ENCODE measurements around the gene C6orf132.
"Not testable (repeated sequence)": the region's sequence is repeated elsewhere in the genome, so short reads cannot be mapped to it uniquely, and the experiment has no call there.

The C6orf132 gene, protein sequence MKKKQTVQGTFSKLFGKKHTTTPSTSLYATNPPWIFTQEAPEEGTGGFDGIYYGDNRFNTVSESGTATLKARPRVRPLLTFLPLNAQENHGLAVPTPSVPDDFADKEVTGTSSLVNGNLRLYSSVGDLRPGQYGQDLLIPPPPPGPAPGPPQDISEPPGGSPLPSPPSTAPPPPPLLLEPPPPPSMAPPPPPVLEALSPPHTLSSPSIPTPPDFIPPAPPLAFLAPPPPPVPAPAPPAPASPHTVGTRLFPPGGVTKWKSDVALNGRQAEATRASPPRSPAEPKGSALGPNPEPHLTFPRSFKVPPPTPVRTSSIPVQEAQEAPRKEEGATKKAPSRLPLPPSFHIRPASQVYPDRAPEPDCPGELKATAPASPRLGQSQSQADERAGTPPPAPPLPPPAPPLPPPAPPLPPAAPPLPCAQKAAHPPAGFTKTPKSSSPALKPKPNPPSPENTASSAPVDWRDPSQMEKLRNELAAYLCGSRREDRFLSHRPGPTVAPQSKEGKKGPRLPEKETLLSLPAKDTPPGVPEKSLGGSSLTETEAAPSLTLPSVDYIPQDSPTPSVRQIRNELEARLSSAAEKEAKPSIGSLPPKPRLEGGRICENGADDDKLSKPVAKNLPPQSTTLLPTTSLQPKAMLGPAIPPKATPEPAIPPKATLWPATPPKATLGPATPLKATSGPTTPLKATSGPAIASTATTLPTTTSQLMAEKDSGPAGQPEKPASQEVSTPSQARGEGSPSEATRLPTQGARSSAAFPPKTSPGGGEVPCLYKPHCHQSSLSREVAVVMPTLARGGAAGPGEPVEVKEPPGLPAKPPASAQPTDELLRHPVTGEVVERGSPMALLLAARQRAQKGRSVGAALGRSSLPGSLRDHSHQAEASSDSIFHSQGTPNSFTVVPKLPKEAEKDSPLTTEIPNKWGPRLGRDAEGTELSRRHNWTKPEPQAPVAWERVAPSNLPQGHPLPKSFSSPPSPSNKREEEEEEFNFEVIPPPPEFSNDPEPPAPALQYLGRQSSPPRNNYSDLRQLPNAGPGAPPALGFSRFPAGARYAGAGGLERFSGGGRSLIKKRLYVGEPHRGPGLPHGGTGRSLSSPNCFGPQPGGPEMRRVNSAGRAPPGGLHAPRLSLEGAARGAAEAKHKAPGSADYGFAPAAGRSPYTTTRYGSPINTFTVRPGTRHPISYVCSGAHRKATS

GRCh38 chr6:42142118-42142835 is at the start of gene C6orf132:
C6orf132 (minus strand) TSS chr6:42142620; CDS start chr6:42142444, 176 bp downstream.
- no peak for DNase-seq (ENCODE audit: low read depth in 2 of 2)

- no peak for DNase-seq (ENCODE audit: low read depth in 2 of 2)
These were observed 48.2 kb upstream of the C6orf132 start for GRCh38 chr6:42190554-42191183.

DNA sequence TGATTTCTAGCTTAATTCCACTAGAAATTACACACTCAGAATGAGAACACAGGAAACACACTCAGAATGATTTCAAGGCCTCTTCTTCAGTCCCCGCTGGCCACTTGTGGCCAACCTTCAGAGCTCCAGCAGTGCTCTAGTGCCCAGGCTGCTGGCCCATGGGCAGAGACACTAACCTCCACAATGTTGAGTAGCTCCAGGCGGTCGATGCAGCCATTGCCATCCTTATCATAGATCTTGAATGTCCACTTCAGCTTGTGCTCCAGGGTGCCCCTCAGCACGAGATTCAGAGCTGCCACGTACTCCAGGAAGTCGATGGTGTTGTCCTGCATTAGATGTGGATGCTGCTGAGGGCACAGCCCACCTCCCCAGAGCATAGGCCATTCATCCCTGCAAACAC is 46.0 kb upstream of the C6orf132 start:
- no peak for DNase-seq (ENCODE audit: low read depth in 2 of 2)

- DNase-seq (ENCODE audit: low read depth in 2 of 2), result no peak
These were observed 43.2 kb upstream of the C6orf132 start for GRCh38 chr6:42185597-42185996.

GRCh38 chr6:42184475-42184874 is 42.1 kb upstream of the C6orf132 start:
- no peak for DNase-seq (ENCODE audit: low read depth in 2 of 2)

DNA sequence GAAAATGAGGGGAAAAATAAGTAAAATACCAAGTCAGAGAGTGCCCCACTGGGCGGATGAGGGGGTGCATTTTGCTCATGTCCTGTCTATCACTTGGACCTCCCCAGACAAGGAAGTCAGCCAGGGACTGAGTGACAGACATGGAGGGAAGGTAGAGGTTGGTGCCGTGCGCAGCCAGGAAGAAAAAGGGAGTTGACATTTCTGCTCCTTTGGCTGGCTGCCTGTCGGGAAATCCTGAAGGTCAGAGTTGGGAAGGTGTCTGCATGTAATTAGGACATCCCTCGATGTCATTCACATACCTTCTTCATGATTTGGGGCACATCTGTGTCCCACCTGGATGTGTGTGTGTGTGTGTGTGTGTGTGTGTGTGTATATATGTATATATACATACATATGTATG is 39.7 kb upstream of the C6orf132 start:
- no peak for DNase-seq (ENCODE audit: low read depth in 2 of 2)

DNA sequence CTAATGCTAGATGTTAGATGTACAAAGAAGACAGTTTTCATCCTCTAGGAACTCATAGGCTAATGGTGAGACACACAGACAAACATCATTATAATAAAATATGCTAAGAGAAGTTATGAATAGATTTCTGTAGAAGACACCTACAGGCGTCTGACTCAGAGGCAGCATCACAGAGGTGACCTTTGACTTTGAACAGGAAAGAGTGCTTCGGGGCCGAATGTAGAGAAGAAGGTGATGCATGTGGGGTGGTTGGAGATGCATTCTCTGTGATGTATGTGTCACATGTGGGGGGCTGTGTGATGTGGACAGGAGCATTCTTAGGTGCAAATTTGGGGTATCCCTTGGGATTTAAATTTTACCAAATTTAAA is 37.5 kb upstream of the C6orf132 start:
- peak in 1 of 2 donors; percentile 20 for DNase-seq (ENCODE audit: low read depth in 2 of 2)

DNA sequence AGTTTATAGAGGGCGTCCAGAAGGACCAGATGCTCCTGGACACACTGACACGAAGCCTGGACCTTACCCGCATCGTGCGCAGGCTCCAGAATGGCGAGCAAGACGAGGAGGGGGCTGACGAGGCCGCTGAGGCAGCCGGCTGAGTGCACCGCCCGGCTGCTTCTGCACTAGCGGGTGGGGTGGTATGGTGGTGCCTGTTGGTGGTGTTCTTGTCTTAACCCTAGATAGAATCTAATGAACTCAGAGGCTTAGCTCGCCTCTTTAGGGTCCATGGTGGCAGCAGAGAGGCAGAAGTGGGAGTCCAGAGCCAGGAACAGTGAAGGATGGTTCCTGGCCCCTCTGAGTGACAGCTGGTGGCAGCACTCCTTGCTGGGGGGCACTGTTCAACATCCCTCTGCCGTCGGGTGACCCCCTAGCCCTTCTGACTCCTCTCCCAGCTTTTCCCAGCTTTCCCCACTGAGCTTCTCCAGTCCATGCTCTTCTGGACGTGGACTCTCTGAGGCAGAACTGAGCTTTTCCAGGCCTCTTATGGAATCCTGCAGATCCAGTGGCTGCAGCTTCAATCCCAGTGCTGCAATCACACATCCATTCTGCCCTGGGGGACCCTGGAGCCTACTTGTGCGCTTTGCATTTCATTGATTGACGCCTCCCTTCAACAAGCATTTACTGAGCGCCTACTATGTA is 37.0 kb upstream of the C6orf132 start:
- DNase-seq (ENCODE audit: low read depth in 2 of 2), result no peak

DNA sequence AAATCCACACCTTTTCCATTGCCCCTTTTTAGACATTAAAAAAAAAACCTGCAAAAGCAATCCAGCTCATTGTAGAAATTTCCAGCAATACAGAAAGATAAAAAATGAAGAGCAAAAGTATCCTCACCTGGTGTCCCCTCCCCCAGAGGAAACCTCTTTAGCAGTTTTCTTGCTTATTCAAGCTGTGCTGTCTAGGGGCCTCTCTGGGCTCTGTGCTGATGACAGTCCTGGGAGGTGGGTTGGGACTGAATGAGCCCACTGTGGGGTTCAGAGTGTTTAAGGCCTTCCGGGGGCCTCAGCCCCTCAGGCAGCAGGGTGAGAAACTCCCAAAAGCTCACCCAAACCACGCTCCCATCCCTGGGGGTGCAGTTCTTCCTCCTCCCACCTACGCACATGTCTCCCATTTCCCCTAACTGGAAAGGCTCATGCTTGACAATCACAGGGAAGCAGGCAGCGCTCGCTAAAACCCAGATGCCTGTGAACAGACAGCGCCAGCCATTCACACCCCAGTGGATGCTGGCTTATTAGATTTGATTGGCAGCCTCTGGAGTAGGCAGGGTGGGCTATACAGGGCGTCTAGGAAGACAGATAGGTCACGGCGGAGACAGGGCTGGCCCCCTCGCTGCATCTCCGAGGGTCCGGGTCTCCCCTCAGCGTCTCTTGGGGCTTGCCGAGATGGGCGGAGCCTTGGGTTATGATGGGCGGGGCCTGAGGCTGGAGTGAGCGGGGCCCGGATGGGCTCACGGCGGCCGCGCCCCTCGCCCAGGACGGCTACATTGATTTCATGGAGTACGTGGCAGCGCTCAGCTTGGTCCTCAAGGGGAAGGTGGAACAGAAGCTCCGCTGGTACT is 35.3 kb upstream of the C6orf132 start:
- DNase-seq (ENCODE audit: low read depth in 2 of 2), result no peak

- DNase-seq (ENCODE audit: low read depth in 2 of 2), result no peak
These were observed 34.6 kb upstream of the C6orf132 start for GRCh38 chr6:42176981-42177380.

DNA sequence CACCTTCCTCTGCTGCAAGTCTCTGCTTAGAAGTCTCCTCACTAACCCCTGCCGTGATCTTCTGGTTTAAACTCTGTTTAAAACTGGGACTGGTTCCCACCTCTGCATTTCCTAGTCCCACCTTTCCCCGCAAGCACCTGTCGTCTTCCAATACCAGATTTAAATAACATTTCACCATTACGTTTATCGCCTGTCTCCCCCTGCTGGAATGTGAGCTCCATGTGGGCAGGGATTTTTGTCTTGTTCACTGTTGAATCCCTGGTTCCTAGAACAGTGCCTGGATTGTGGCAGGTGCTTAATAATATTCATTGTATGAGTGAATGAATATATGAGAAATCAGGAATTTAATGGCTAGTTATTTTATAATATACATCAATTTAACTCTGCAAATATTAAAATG is 33.4 kb upstream of the C6orf132 start:
- DNase-seq (ENCODE audit: low read depth in 2 of 2), result no peak

- no peak for DNase-seq (ENCODE audit: low read depth in 2 of 2)
These were observed 30.7 kb upstream of the C6orf132 start, which contains the start of gene GUCA1A for GRCh38 chr6:42173101-42173500. GUCA1A (plus strand) TSS chr6:42173364; CDS start chr6:42173614, 250 bp downstream.

- no peak for DNase-seq (ENCODE audit: low read depth in 2 of 2)
These were observed 29.6 kb upstream of the C6orf132 start for GRCh38 chr6:42171813-42172581.

DNA sequence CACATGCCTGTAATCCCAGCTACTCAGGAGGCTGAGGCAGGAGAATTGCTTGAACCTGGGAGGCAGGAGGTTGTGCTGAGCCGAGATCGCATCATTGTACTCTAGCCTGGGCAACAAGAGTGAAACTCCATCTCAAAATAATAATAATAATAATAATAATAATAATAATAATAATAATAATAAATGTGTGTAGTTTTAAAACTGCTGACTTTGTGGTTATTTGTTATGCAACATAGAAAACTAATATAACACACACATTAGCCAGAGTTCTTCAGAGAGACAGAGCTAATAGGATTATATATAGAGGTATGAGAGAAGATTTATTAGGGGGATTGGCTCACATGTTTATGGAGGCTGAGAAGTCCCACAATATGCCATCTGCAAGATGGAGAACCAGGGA is 27.4 kb upstream of the C6orf132 start:
- not testable (repeated sequence) for DNase-seq (ENCODE audit: low read depth in 2 of 2)

DNA sequence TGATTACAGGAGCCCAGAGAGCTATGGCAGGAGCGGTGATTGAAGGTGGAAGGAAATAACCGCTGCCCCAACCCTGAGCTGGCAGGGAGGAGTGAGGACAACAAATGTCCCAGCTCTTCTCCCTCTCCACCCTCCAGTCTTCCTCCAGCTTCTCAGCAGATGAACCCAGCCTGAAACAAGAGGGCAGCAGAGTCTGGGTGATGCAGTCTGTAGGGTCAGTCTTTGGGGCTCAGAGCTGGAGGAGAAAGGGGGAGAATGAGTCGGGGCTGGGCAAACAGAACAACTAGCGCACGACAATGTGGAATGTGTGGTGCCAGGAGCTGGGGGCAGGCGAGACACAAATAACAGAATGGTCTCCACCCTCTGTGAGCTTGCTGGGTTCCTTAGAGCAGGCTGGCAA is 26.2 kb upstream of the C6orf132 start:
- DNase-seq (ENCODE audit: low read depth in 2 of 2), result no peak

GRCh38 chr6:42166444-42167141 is 24.2 kb upstream of the C6orf132 start:
- peak; percentile 53 to 72 for DNase-seq (ENCODE audit: low read depth in 2 of 2)

DNA sequence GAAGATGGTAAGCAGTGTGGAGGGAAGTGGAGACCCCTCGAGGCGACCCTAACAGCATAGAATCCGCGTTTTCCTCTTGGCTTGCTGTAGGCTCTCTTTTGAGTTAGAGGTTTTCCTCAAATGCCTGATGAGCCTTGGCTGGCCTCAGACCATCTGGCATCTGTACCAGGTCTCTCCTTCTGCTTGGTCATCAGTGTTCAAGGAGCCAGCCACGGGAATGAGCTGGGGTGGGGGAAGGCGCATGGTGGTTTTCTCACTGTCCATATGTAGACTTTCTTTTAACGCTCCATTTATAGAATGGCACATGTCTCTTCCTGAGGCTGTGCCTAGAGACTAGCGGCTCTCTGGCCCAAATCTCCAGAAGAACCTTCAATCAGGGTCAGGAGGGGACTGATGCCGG is 22.6 kb upstream of the C6orf132 start:
- DNase-seq (ENCODE audit: low read depth in 2 of 2), result no peak

DNA sequence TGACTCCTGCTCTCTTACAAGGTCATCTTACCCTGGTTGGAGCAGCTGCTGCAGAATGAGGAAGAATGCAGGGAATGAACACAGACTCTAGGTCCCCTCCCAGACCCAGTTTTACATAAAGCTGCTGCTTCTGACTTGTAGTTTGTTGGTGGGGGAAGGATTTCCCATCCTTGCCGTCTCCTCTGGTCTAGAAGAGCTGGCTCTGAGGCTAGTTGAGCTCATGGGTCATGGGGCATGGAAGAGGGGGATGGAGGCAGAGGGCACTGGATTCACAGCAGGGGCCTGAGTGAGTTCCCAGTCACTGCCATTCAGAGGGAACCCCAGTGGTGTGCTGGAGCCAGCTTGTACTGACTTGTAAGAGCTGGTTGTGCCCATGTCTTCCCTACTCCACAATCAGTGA is 21.6 kb upstream of the C6orf132 start:
- no peak for DNase-seq (ENCODE audit: low read depth in 2 of 2)

Measured in stimulated activated CD8-positive, alpha-beta memory T cell treated with anti-CD3 and anti-CD28 coated beads, Interleukin-2, amount 100 ng/mL, for 48 hours (primary cell).